CD4-positive, alpha-beta T cell treated with Interleukin-17A for 1 hour (primary cell): ENCODE data around the gene EXOC3L4.

ENCODE experiments used
- DNase-seq: peaks from one replicate; pipeline ENCODE4 v3.0.0-alpha.2; 2020

EXOC3L4 gene

DNA sequence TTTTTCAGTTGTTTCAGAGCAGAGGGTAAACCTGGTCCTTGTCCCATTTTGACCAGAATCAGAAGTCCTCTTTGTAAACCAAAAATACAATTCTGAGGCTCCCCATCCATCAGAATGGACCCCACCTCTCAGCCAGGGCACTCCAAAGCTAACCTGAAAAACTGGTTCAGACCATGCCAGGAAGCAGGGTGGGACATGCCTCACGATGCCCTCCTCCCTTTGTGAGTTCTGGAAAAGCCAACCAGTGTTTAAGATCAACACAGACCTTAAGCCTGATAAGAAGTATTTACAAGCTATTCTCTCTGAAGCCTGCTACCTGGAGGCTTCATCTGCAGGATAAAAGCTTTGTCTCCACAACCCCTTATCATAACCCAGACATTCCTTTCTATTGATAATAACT lies 64.2 kb downstream of the EXOC3L4 start:
- no peak for DNase-seq
